Activated CD4-positive, alpha-beta T cell treated with anti-CD3 and anti-CD28 coated beads, Interleukin-2, Interleukin-6, amounts not matched to agents 100 ng/mL and 50 ng/mL, durations not matched to agents 16 hours and 8 hours (primary cell): Measurements from ENCODE around the gene CACHD1.

Source experiments
- DNase-seq: peaks from one replicate; pipeline ENCODE4 v3.0.0-alpha.2; 2020

Gene CACHD1

GRCh38 chr1:64555947-64556346, 86.0 kb downstream of the CACHD1 start:
- no peak for DNase-seq

GRCh38 chr1:64561993-64562392, 92.1 kb downstream of the CACHD1 start:
- DNase-seq, result no peak

GRCh38 chr1:64563958-64564565, 94.1 kb downstream of the CACHD1 start:
- no peak for DNase-seq

GRCh38 chr1:64564891-64565290, 95.0 kb downstream of the CACHD1 start:
- no peak for DNase-seq

- DNase-seq, result no peak
Measured at GRCh38 chr1:64567426-64568170, 97.7 kb downstream of the CACHD1 start.

GRCh38 chr1:64568171-64568450, 98.2 kb downstream of the CACHD1 start:
- DNase-seq, result no peak

GRCh38 chr1:64569411-64569810, 99.5 kb downstream of the CACHD1 start:
- no peak for DNase-seq

- no peak for DNase-seq
Measured at GRCh38 chr1:64570267-64570855, 100.4 kb downstream of the CACHD1 start.

GRCh38 chr1:64572222-64572900, 102.4 kb downstream of the CACHD1 start:
- no peak for DNase-seq

GRCh38 chr1:64574301-64574700, 104.4 kb downstream of the CACHD1 start:
- DNase-seq, result no peak

- no peak for DNase-seq
Measured at GRCh38 chr1:64575881-64576676, 106.2 kb downstream of the CACHD1 start.

- DNase-seq, result no peak
Measured at GRCh38 chr1:64578270-64578973, 108.5 kb downstream of the CACHD1 start.

GRCh38 chr1:64579767-64580166, 109.8 kb downstream of the CACHD1 start:
- no peak for DNase-seq

GRCh38 chr1:64581135-64581842, 111.4 kb downstream of the CACHD1 start:
- DNase-seq, result no peak

GRCh38 chr1:64581843-64582185, 111.9 kb downstream of the CACHD1 start:
- DNase-seq, result no peak

GRCh38 chr1:64584479-64584878, 114.5 kb downstream of the CACHD1 start:
- no peak for DNase-seq

- no peak for DNase-seq
Measured at GRCh38 chr1:64588876-64589275, 118.9 kb downstream of the CACHD1 start.

- no peak for DNase-seq
Measured at GRCh38 chr1:64590316-64590715, 120.4 kb downstream of the CACHD1 start.

GRCh38 chr1:64594446-64594845, 124.5 kb downstream of the CACHD1 start:
- no peak for DNase-seq

- no peak for DNase-seq
Measured at GRCh38 chr1:64595871-64596515, 126.1 kb downstream of the CACHD1 start.

GRCh38 chr1:64597113-64597512, 127.2 kb downstream of the CACHD1 start:
- no peak for DNase-seq
